NCI-H1092 (cell line): ENCODE results near the gene TMEM119.

ENCODE experiments used
- DNase-seq: peaks from one replicate; lab custom pipeline; 2025; lab: John Stamatoyannopoulos, UW

TMEM119 gene

DNA sequence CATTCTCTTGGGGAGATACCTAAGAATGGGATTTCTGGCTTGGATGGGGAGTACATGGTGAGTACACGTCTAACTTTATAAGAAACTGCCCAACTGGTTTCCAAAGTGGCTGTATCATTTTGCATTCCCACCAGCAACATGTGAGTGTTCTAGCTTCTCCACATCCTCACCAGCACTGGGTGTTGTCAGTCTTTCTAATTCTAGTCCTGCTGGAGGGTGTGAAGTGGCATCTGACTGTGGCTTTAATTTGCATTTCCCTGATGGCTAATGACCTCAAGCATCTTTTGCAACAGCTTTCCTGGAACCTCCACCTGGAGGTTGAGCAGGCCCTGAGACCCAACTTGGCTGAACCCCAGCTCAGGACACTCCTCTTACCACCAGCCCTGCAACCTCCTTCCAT, 18.0 kb upstream of the TMEM119 start:
- no peak for DNase-seq

DNA sequence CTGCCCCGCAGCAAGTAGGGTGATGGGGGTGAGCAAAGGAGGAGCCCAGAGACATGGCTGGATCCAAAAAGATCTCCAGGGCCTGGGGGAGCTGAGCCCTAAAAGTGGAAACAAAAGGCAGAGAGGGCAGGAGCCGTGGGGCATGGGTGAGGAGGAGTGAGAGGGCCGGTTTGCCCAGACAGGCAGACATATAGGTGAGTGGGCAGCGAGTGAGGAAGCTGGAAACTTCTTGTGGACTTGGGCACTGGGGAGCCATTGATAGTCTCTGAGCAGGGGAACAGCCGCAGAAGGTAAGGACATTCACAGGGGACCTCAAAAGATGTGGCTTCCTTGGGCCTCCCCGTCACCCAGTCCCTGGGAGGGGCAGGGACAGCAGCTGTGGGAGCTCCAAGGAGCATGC, 16.8 kb upstream of the TMEM119 start:
- DNase-seq, result no peak

DNA sequence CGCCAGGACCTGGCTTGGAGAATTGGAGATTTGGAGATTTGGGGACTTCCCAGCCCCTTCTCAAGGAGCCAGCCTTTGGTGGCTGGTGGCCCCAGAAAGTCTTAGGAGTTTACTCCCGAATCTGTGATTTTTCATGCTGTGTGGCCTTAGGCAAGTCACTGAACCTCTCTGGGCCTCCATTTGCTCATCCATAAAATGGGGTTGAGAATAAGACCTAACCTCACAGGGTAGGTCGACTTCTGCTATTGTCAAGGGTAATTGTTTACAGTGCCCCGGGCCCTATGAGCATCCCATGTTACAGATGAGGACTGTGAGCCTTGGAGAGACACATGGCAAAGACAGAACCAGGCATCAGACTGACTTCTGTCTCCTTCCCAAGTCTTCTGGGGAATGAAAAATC, 16.2 kb upstream of the TMEM119 start:
- DNase-seq, result no peak

- DNase-seq, result no peak
Observed at GRCh38 chr12:108613548-108613947, 15.7 kb upstream of the TMEM119 start.

DNA sequence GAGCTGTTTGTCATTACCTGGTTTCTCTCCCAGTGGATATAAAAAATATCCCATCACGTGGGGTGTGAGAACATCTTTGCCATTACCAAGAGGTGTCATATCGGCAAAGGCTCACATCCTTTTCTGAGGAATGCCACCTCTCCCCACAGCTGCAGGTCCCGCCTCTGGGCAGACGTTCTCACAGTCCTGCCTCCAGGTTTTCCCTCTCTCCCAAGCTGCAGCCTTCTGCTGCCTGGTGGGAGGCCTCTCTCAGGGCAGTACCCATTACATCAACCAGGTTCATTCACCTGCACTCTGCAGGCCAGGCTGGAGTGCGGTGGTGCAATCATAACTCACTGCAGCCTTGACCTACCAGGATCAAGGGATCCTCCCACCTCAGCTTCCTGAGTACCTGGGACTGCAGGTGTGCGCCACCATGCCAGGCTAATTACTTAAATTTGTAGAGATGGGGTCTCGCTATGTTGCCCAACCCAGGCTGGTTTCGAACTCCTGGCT, 15.0 kb upstream of the TMEM119 start:
- DNase-seq, result no peak

DNA sequence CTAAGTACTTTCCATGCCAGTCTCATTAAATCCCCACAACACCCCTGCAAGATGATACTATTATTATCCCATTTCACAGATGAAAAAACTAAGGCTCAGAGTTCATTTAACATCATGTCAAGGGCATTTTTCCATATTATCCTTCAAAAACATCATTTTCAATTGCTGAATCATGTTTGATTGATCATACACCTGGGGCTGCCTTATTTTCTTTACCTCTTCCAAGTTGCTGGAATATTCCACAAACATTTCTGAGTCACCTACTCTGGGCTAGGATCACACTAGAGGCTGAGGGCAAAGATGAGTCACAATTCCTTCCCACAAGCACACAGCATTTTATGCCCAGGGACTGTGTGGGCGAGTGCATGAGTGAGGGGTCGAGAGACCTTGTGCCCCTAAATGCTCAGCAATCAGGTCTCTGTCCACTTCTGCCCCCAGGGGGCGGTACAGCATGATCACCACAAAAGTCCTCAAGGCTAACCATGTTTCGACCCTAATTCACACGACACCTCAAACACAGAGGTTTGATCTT, 14.1 kb upstream of the TMEM119 start:
- no peak for DNase-seq

DNA sequence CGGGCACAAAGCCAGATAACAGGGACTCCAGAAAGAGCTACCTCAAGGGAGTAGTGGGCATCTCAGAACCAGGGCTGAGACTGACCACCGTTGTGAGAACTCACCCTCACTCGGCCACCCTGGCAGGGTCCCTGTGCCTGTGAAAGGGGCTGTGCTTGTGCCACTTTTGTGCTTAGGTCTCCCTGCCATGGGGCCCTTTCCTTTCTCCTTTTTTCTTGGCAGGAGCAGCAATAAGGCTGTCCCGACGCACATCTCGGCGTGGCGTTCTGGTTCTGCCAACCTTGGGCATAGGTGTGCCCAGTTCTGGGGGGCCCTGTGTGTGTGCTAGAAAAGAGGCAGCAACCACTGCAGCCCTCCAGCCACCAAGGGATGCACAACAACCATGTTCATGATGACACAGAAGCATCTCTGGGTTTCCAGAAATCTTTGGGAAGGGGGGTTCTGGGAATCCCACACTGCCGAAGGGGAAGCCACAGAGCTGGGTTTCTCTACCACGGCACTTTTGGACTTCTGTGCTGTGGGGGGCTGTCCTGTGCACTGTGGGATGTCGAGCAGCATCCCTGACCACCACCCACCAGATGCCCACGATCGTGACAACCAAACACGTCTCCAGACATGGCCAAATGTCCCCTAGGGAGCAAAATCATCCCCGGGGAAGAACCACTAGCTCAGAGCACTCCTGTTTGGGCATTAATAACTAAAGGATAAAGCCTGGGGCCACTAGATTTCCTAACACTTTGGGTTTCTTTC, 13.1 kb upstream of the TMEM119 start:
- DNase-seq, result no peak

DNA sequence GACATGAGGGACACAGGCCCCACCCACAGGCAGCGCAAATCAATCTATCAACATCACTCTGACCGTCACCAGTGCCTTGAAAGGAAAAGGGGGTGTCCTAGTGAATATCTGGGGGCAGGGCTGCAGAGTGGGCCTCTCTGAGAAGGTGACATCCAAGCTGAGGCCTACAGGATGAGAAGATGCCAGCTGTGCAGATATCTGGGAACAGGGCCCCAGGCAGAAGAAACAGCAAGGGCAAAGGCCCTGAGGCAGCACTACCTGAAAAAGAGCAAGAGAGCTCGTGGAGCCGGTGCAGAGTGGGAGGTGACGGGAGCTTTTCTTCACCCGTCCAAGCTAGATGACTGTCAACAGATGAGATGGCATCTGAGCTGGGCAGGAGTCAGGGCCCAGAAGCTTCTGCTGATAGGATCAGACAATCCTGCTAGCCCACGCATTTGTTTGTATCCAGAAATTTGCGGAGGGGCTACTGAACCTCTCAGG, 12.5 kb upstream of the TMEM119 start:
- DNase-seq, result no peak

DNA sequence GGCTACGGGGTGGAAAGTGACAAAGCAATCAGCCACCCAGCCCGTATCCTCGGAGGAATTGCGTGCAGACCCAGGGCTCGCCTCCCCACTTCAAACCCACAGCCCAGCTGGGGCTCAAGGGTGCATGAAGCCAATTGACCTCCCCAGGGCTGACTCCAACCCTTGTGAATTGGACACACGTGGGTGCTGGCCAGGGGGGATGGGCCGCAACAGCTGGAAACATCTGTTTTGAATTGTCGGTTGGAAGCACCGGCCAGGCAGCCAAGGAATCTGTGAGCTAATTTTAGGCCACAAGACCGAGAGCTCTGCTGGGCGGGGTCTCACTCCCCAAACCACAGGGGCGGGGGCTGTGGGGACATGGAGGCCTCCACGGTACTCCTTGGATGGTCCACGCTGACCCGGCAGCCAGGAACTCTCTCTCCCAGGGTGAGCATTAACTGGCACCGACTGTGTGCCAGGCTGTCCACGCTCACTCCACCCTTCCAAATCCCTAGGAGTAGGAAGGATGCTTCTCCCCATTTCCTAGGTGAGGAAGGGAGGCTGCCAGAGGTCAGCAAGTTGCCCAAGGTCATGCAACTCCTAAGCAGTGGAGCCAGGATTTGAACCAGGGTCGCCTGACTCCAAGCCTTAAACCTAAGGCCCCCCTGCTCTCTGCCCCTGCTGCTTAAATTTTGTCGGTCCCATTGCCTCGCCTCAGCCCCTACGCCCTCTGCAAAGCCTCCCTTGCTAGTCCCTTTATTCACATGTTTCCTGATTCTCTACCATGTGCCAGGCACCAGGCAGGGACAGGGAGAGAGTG, 11.9 kb upstream of the TMEM119 start:
- no peak for DNase-seq

- DNase-seq, result no peak
Observed at GRCh38 chr12:108608616-108609015, 10.7 kb upstream of the TMEM119 start.

- DNase-seq, result no peak
Observed at GRCh38 chr12:108607981-108608600, 10.2 kb upstream of the TMEM119 start.

DNA sequence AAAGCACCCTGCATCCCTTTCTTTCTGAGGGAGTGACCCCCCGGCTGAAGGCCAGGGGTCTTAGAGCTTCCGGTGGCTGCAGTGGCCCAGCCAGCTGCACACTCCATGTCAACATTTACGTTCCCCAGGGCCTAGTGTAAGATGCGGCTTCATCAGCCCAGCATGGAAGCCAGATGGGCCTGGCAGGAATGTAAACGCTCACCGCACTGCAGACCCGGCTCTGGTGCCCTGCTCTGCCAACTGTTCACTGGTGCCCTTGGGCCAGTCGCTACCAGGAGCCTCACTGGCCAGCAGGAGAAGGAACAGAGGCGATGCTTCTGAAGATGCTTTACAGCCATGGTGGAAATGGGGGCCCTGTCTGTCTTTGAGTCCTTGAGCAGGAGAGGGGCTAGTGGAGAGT, 8.6 kb upstream of the TMEM119 start:
- no peak for DNase-seq

DNA sequence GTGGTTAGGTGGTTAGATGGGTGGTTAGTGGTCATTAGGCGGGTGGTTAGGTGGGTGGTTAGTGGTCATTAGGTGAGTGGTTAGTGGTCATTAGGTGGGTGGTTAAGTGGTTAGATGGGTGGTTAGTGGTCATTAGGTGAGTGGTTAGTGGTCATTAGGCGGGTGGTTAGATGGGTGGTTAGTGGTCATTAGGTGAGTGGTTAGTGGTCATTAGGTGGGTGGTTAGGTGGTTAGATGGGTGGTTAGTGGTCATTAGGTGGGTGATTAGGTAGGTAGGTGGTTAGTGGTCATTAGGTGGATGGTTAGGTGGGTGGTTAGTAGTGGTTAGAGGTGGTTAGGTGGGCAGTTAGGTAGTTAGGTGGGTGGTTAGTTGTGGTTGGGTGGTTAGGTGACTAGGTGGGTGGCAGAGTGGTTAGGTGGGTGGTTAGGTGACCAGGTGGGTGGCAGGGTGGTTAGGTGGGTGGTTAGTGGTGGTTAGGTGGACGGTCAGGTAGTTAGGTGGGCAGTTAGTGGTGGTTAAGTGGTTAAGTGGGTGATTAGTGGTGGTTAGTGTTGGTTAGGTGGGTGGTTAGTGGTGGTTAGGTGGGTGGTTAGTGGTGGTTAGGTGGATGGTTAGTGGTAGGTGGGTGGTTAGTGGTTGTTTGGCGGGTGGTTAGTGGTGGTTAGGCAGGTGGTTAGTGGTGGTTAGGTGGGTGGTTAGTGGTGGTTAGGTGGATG, 8.0 kb upstream of the TMEM119 start:
- no peak for DNase-seq

GRCh38 chr12:108605000-108605689, 7.3 kb upstream of the TMEM119 start:
- no peak for DNase-seq

GRCh38 chr12:108604208-108604941, 6.5 kb upstream of the TMEM119 start:
- no peak for DNase-seq

GRCh38 chr12:108603743-108604142, 5.9 kb upstream of the TMEM119 start:
- DNase-seq, result no peak

- DNase-seq, result no peak
Observed at GRCh38 chr12:108602976-108603704, 5.3 kb upstream of the TMEM119 start.

DNA sequence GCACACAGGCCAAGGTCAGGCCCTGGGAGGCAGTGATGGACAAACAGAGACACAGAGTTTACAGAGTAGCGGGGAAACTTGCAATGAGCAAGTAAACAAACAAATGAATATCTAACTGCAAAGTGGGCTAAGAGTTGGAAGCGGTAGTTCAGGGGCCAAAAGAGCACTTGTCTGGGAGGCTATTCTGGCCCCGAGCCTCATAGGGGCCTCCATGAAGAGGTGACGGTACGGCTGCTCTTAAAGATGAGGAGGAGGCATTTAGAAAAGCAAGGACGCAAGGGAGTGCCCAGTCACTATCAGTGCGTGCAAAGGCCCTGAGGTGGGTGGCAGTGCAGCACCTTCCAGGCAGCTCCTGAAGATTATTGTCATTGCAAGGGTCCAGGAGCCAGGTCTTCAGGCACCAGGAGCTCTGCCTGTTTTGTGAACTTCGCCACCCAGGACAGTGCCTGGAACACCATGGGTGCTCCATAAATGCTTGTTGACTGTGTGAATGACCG, 4.4 kb upstream of the TMEM119 start:
- no peak for DNase-seq

- DNase-seq, result no peak
Observed at GRCh38 chr12:108600702-108601007, 2.8 kb upstream of the TMEM119 start.
